Keratinocyte (primary cell): ENCODE results near the gene NOS1AP. TPM values are rescaled to one million over a fixed set of nuclear protein-coding genes. Genes with fewer than 3 reads are reported as not detected.

Experiments used
- DNase-seq: peaks from one replicate; pipeline ENCODE4 v3.0.0-alpha.2; 2011; ENCODE audit warnings: low read depth, missing footprints, low spot score
- FAIRE-seq: peaks from 2 replicates; lab custom pipeline; 2011; peaks lifted over from hg19 to GRCh38; lab: Jason Lieb, UNC
- H2AFZ ChIP-seq: 2 replicates; pipeline ENCODE4 v1.6.0; 2012; ENCODE audit warnings: low read length, control low read depth, inconsistent platforms; ENCODE audit not compliant: control insufficient read depth
- H3K27ac ChIP-seq: 2 replicates; pipeline ENCODE4 v1.5.1; 2011; ENCODE audit warnings: low read length; ENCODE audit not compliant: control insufficient read depth, insufficient read depth
- H3K27me3 ChIP-seq: 3 replicates; pipeline ENCODE4 v1.6.0; 2011; ENCODE audit warnings: low read length; ENCODE audit not compliant: control insufficient read depth, insufficient read depth; ENCODE audit errors: extremely low read depth
- H3K36me3 ChIP-seq, 2 experiments: 2 replicates in 1 of 2; 3 replicates in 1 of 2; pipeline ENCODE4 v1.5.1; 2011; ENCODE audit warnings: low read length in 2 of 2, mild to moderate bottlenecking in 1 of 2; ENCODE audit not compliant: control insufficient read depth in 2 of 2, insufficient read depth in 2 of 2; ENCODE audit errors: extremely low read depth in 1 of 2
- H3K4me1 ChIP-seq: 3 replicates; pipeline ENCODE4 v1.5.1; 2011; ENCODE audit warnings: low read length; ENCODE audit not compliant: control insufficient read depth, insufficient read depth; ENCODE audit errors: extremely low read depth
- H3K4me2 ChIP-seq: 3 replicates; pipeline ENCODE4 v1.6.0; 2011; ENCODE audit warnings: low read depth, low read length; ENCODE audit not compliant: control insufficient read depth, insufficient read depth; ENCODE audit errors: extremely low read depth
- H3K4me3 ChIP-seq, 3 experiments: fragments of 200-600 bp in 1 of 3; sonication (generic) in 1 of 3; 2 replicates in 2 of 3; 3 replicates in 1 of 3; pipeline ENCODE4 v1.5.1; 2011 to 2016; ENCODE audit warnings: low read length in 3 of 3, mild to moderate bottlenecking in 3 of 3, control low read depth in 2 of 3, inconsistent platforms in 1 of 3, low read depth in 1 of 3, mixed read lengths in 1 of 3, mixed run types in 1 of 3, moderate library complexity in 1 of 3; ENCODE audit not compliant: control insufficient read depth in 2 of 3, insufficient read depth in 2 of 3; ENCODE audit errors: extremely low read depth in 1 of 3
- H3K79me2 ChIP-seq: 2 replicates; pipeline ENCODE4 v1.6.0; 2012; ENCODE audit warnings: low read length; ENCODE audit not compliant: control insufficient read depth, insufficient read depth
- H3K9ac ChIP-seq: 3 replicates; pipeline ENCODE4 v1.6.0; 2011; ENCODE audit warnings: low read length; ENCODE audit not compliant: control insufficient read depth, insufficient read depth; ENCODE audit errors: extremely low read depth
- H3K9me1 ChIP-seq: 3 replicates; pipeline ENCODE4 v1.6.0; 2011; ENCODE audit warnings: low read length; ENCODE audit not compliant: control insufficient read depth, insufficient read depth; ENCODE audit errors: extremely low read depth
- H3K9me3 ChIP-seq: 2 replicates; pipeline ENCODE4 v1.5.1; 2012; ENCODE audit warnings: low read depth, low read length; ENCODE audit not compliant: control insufficient read depth
- H4K20me1 ChIP-seq: 3 replicates; pipeline ENCODE4 v1.6.0; 2011; ENCODE audit warnings: low read length; ENCODE audit not compliant: control insufficient read depth, insufficient read depth; ENCODE audit errors: extremely low read depth
- EZH2 ChIP-seq: IDR thresholded peaks from one replicate; pipeline ENCODE4 v1.6.1; 2012; ENCODE audit warnings: inconsistent platforms, mild to moderate bottlenecking, low read length, moderate library complexity
- dilution Hi-C: fragments of 300-500 bp; cut with MboI; formaldehyde crosslinking; loops from one replicate; pipeline ENCODE4 v1.7.0; 2020; ENCODE audit warnings: low sequenced_read_pairs; ENCODE audit not compliant: extremely low pct_ligation_motif_present
- polyA plus RNA-seq, 5 experiments: library from polyadenylated mRNA; depleted of rRNA in 3 of 5; stranded (reverse) in 3 of 5; stranded (forward) in 1 of 5; unstranded in 1 of 5; fragments of >200 nt; gene quantifications; 1 replicate in 1 of 5; 2 replicates in 3 of 5; 3 replicates in 1 of 5; pipeline versions ENCODE4 v1.2.1 to v1.2.3, GENCODE V29; 2011 to 2012; ENCODE audit warnings: missing spikeins in 2 of 5, low read depth in 1 of 5, low replicate concordance in 1 of 5
- TF ChIP-seq, protein P1 (sequence below), 3 experiments: IDR thresholded peaks in 1 of 3; conservative IDR thresholded peaks in 1 of 3; optimal IDR thresholded peaks in 1 of 3; 2 replicates in 2 of 3; 3 replicates in 1 of 3; pipeline versions ENCODE3 to v1.5.1; 2011; ENCODE audit warnings: low read length in 3 of 3, mild to moderate bottlenecking in 3 of 3, moderate library complexity in 2 of 3, control low read depth in 1 of 3, inconsistent platforms in 1 of 3; ENCODE audit not compliant: insufficient read depth in 2 of 3; ENCODE audit errors: extremely low read depth in 1 of 3

Gene NOS1AP
- polyA plus RNA-seq, 1 donor (not counting 4 experiments of a cell fraction or from before 2014, with no cell fraction given): not detected

- no peak within 1 kb of the TSS for H3K9ac ChIP-seq
- no peak for DNase-seq
- no peaks in the 10 kb centered on the region for H3K9me1 ChIP-seq
- no peak within 1 kb of the TSS for H2AFZ ChIP-seq
- H4K20me1 ChIP-seq: no peaks in the 10 kb centered on the region
- no peaks in the 10 kb centered on the region for H3K4me1 ChIP-seq
- dilution Hi-C loops: no loop called here
- H3K9me3 ChIP-seq: no peaks in the 10 kb centered on the region
- no peaks in the 10 kb centered on the region for H3K79me2 ChIP-seq
- no peak within 1 kb of the TSS for H3K4me2 ChIP-seq
- peaks cover 6% of the 10 kb centered on the region for H3K27me3 ChIP-seq
- no peak for FAIRE-seq
- TF ChIP-seq, protein P1, sequence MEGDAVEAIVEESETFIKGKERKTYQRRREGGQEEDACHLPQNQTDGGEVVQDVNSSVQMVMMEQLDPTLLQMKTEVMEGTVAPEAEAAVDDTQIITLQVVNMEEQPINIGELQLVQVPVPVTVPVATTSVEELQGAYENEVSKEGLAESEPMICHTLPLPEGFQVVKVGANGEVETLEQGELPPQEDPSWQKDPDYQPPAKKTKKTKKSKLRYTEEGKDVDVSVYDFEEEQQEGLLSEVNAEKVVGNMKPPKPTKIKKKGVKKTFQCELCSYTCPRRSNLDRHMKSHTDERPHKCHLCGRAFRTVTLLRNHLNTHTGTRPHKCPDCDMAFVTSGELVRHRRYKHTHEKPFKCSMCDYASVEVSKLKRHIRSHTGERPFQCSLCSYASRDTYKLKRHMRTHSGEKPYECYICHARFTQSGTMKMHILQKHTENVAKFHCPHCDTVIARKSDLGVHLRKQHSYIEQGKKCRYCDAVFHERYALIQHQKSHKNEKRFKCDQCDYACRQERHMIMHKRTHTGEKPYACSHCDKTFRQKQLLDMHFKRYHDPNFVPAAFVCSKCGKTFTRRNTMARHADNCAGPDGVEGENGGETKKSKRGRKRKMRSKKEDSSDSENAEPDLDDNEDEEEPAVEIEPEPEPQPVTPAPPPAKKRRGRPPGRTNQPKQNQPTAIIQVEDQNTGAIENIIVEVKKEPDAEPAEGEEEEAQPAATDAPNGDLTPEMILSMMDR (optimal IDR thresholded peaks at IDR 0.05 in 1 of 3, IDR thresholded peaks at IDR 0.05 in 1 of 3, conservative IDR thresholded peaks at IDR 0.05 in 1 of 3; ENCODE audit: extremely low read depth in 1 of 3, insufficient read depth in 2 of 3, low read length in 3 of 3): no peak
- no peak for TF ChIP-seq EZH2
- no peak within 1 kb of the TSS for H3K27ac ChIP-seq
- no peak within 1 kb of the TSS for H3K4me3 ChIP-seq
- H3K36me3 ChIP-seq: no peaks in the 10 kb centered on the region
These were observed 342.5 kb downstream of the NOS1AP start, which contains the start of gene SH2D1B for GRCh38 chr1:162412002-162412401. SH2D1B (minus strand) TSS chr1:162412136; CDS start chr1:162412016, 120 bp downstream.

- H3K4me2 ChIP-seq: no peak overlapping the region
- H3K9me3 ChIP-seq: no peaks in the 10 kb centered on the region
- TF ChIP-seq, protein P1 (optimal IDR thresholded peaks at IDR 0.05 in 1 of 3, IDR thresholded peaks at IDR 0.05 in 1 of 3, conservative IDR thresholded peaks at IDR 0.05 in 1 of 3; ENCODE audit: extremely low read depth in 1 of 3, insufficient read depth in 2 of 3, low read length in 3 of 3): no peak
- no peak for TF ChIP-seq EZH2
- H2AFZ ChIP-seq: no peak overlapping the region
- H3K4me3 ChIP-seq: no peak overlapping the region
- no peaks in the 10 kb centered on the region for H3K79me2 ChIP-seq
- dilution Hi-C loops: no loop called here
- no peak overlapping the region for H3K27ac ChIP-seq
- H4K20me1 ChIP-seq: no peaks in the 10 kb centered on the region
- H3K36me3 ChIP-seq: no peaks in the 10 kb centered on the region
- no peak for FAIRE-seq
- DNase-seq: no peak
- no peaks in the 10 kb centered on the region for H3K9me1 ChIP-seq
- no peaks in the 10 kb centered on the region for H3K4me1 ChIP-seq
- H3K27me3 ChIP-seq: no peaks in the 10 kb centered on the region
- H3K9ac ChIP-seq: no peak overlapping the region
These were observed 346.7 kb downstream of the NOS1AP start for GRCh38 chr1:162416215-162416614.
